Stimulated activated CD8-positive, alpha-beta memory T cell treated with anti-CD3 and anti-CD28 coated beads, Interleukin-7, amount 100 ng/mL, for 48 hours (primary cell): ENCODE results near the gene TMC1.
"Not testable (repeated sequence)": the region's sequence is repeated elsewhere in the genome, so short reads cannot be mapped to it uniquely, and the experiment has no call there.

ENCODE experiments used
- DNase-seq, 2 donors: peaks; one replicate each; pipeline ENCODE4 v3.0.0-alpha.2; 2020; ENCODE audit warnings: low read depth in 1 of 2; ENCODE audit errors: extremely low read depth in 1 of 2

The TMC1 gene

DNA sequence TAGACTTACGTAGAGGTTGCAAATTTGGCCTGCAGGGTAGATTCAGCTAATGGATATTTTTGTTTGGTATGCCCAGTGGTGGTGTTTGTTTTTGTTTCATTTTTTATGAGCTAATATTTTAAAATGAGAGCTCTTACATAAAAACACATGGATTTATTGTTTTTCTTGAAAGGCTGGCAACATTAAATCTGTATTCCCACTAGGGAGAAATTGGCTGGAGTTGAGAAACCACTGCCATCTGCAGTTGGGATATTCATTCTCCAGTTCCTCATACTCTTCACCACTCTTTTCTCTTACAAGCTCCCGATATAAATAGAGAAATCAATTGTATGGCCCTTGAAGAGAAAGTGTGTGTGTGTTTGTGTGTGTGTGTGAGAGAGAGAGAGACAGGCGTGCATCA lies 288.2 kb downstream of the TMC1 start:
- no peak for DNase-seq

DNA sequence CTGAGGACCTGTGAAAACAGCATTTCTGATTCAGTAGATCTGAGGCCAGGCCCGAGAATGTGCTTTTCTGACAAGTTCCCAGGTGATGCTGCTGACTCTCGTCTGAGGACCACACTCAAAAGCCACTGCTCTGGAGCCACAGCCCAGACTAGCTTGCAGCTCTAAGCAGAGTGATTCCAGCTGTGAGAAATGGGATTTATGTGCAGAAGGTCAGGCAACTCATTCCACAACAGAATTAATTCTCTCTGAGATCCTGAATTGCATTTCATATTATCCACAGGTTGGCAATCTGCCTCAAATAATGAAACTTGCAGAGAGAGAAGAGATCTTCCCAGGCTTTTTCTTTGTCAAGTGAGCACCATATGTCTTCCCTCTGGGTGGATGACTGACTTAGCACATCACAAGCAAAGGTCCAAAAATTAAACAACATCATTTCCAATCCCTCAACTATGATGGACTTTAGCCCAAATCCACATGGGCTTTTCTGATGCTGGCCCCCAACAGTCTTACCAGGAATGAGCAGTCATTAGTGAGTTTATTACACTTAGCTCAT lies 291.2 kb downstream of the TMC1 start:
- DNase-seq, result no peak

GRCh38 chr9:72813544-72813943 lies 292.1 kb downstream of the TMC1 start:
- DNase-seq, result no peak

DNA sequence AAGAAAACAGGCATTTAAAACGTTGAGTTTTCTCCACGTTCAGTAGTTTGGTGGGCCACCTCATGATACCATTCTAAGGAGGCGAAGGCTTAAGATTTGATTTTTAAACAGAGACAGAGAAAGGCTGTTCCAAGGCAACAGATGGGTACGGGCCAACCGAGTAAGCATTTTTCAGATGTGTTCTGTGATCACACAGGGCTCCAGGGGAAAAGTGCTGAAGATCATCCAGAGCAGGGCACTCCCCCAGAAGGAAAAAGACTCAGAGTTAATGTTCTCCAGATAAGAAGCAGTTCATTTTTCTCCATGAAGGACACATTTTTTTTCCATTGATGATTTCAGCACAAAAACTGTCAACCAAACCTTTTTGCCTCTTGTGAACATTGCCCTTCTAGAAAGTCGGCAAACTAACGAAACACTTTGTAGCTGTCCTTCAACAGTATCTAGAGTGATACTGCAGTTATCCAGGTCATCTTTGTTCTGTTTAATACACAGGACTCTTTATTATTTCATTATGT lies 292.7 kb downstream of the TMC1 start:
- no peak for DNase-seq

DNA sequence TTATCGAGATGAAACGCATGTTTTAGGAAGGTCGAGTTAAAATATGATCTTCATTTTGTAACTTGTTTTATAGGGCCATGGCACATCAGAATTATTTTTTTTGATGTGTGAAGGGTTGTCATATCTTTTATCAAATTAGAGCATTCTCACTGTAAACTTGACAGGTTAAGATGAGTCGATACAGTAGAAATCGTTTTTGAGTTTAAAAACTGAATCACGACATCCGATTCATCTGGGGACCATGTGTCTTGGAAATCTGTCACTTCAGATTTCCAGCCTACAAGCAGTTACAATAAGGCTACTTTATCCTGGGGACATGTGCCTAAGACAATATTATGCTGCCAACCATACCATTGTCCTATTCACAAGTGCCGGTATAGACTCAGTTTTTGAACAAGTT lies 295.3 kb downstream of the TMC1 start:
- no peak for DNase-seq

GRCh38 chr9:72817413-72817812 lies 296.0 kb downstream of the TMC1 start:
- no peak for DNase-seq

- no peak for DNase-seq
These were observed 297.0 kb downstream of the TMC1 start for GRCh38 chr9:72818385-72818784.

- no peak for DNase-seq
These were observed 302.6 kb downstream of the TMC1 start for GRCh38 chr9:72823971-72824370.

GRCh38 chr9:72826996-72827949 lies 305.9 kb downstream of the TMC1 start:
- DNase-seq, result no peak

GRCh38 chr9:72827950-72828731 lies 306.7 kb downstream of the TMC1 start:
- DNase-seq, result no peak

- no peak for DNase-seq
These were observed 313.6 kb downstream of the TMC1 start for GRCh38 chr9:72834994-72835393.

DNA sequence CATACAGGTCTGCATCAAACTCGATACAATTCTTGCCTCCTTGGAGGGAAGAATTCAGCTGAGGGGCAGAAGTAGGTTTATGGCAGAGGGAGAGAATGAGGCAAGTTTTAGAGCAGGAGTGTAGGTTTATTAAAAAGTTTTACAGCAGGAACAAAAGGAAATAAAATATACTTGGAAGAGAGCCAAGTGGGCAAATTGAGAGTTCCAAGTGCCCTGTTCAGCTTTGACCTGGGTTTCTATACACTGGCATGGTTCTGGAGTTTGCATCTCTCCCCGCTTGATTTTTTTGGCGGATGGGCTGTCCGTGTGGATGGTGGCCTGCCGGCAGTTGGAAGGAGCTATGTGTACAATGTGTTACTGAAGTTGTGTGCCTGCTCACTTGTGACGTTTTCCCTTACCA lies 315.4 kb downstream of the TMC1 start:
- no peak for DNase-seq

GRCh38 chr9:72839085-72839484 lies 317.7 kb downstream of the TMC1 start:
- DNase-seq, result no peak

- no peak for DNase-seq
These were observed 322.4 kb downstream of the TMC1 start for GRCh38 chr9:72843520-72844439.

DNA sequence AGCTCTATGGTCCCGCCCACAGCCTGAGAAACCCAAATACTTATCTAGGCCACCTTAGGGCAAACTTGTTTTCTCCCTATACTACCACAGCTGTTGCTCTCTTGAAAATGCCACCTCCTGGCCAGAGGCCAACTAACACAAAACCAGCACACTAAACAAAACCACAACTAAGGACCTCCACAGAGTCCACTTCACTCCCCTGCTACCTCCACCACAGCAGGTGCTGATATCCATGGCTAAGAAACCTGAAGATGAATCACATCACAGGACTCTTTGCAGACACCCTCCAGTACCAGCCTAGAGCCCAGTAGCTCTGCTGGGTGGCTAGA lies 323.0 kb downstream of the TMC1 start:
- no peak for DNase-seq

- not testable (repeated sequence) for DNase-seq
These were observed 323.6 kb downstream of the TMC1 start for GRCh38 chr9:72845052-72845451.

GRCh38 chr9:72850209-72850608 lies 328.8 kb downstream of the TMC1 start:
- DNase-seq, result not testable (repeated sequence)

DNA sequence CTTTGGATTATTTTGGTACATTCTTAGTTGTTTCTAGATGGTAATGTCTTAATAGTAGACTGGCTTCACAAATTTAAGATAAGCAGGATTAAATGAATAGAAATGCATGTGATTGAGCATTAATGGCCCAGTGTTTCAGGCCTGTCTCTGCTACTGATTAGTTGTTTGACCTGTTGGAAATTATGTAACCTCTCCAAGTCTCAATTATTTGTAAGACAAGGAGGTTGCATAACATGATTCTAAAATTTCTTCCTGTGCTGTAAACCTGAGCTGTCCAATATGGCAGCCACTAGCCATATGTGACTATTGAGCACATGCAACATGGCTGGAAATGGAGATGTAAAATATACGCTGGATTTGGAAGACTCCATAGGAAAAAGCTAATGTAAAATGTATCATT lies 333.9 kb downstream of the TMC1 start:
- no peak for DNase-seq

GRCh38 chr9:72855890-72856523 lies 334.6 kb downstream of the TMC1 start:
- no peak for DNase-seq
